ENCODE measurements around the gene EIF4ENIF1. TPM values are rescaled to one million over a fixed set of nuclear protein-coding genes. Genes with fewer than 3 reads are reported as not detected.

Gene EIF4ENIF1
- total RNA-seq, 4 donors from 2014 or later, result 22.2 to 47.9 (median 26.2) TPM

DNA sequence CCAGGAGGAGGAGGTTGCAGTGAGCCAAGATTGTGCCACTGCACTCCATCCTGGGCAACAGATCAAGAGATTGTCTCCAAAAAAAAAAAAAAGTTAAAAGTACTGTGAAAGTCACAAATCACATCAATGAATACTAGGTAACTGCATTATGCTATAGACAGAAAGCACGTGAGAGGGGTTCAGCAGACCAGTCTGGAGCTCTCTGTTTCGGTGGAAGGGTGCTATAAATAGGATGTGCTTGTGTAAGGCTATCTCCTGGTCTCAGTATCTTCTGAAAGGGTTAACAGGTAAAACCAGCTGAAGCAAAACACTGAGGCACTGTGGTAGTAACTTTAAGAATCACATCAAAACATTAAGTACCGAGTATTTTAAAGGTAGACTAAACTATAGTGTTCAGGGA lies 43.4 kb downstream of the EIF4ENIF1 start:
- Histone ChIP-seq H3K4me1 (no peaks in the 10 kb centered on the region), H3K4me3 (no peak overlapping the region), H3K9me3 (no peaks in the 10 kb centered on the region), H3K36me3 (peaks cover 0 to 78% (median 0%) of the 10 kb centered on the region in 3 donors), H3K27ac (no peak overlapping the region), H3K27me3 (no peaks in the 10 kb centered on the region)
- no peak for DNase-seq
- TF ChIP-seq, protein P1, sequence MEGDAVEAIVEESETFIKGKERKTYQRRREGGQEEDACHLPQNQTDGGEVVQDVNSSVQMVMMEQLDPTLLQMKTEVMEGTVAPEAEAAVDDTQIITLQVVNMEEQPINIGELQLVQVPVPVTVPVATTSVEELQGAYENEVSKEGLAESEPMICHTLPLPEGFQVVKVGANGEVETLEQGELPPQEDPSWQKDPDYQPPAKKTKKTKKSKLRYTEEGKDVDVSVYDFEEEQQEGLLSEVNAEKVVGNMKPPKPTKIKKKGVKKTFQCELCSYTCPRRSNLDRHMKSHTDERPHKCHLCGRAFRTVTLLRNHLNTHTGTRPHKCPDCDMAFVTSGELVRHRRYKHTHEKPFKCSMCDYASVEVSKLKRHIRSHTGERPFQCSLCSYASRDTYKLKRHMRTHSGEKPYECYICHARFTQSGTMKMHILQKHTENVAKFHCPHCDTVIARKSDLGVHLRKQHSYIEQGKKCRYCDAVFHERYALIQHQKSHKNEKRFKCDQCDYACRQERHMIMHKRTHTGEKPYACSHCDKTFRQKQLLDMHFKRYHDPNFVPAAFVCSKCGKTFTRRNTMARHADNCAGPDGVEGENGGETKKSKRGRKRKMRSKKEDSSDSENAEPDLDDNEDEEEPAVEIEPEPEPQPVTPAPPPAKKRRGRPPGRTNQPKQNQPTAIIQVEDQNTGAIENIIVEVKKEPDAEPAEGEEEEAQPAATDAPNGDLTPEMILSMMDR (IDR thresholded peaks at IDR 0.05), result no peak
- no peak for TF ChIP-seq POLR2A (IDR thresholded peaks at IDR 0.05)

DNA sequence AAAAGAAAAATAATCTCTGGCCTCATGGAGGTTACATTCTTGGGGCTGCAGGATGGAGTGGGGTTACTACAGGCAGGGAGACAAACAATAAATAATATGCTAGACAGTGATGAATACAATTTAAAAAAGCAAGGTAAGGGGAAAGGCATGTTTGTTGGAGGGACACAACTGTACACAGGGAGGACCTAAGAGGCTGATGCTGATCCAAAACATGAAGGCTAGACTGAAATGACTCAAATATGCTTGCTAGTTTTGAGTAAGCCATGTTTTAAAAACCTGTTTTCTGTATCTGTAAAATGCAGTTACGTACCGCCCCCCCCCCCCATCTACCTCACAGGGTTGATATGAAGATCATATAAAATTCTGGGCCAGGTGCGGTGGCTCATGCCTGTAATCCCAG lies 44.0 kb downstream of the EIF4ENIF1 start:
- no peak for TF ChIP-seq POLR2A (IDR thresholded peaks at IDR 0.05)
- TF ChIP-seq, protein P1 (IDR thresholded peaks at IDR 0.05), result no peak
- Histone ChIP-seq H3K27ac (no peak overlapping the region), H3K4me3 (no peak overlapping the region), H3K9me3 (no peaks in the 10 kb centered on the region), H3K4me1 (no peaks in the 10 kb centered on the region), H3K27me3 (no peaks in the 10 kb centered on the region), H3K36me3 (peaks cover 0 to 84% (median 0%) of the 10 kb centered on the region in 3 donors)
- DNase-seq, result no peak

DNA sequence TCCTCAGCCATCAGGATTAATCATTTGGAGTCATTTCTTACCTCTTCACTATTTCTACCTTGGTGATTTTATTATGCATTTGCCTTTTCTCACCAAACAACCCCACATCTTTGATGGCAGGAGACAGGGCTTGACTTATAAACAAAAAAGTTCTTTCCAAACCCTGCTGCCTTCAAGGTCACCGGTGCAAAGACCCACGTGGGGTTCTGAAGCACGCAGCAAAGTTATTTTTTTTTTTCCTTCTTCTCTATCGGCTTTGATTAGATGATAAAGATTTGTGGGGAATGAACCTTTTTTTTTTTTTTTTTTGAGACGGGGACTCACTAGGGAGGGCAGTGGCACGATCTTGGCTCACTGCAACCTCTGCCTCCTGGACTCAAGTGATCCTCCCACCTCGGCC lies 46.1 kb downstream of the EIF4ENIF1 start:
- H3K4me1 ChIP-seq, result no peaks in the 10 kb centered on the region
- peaks cover 0 to 92% (median 0%) of the 10 kb centered on the region in 3 donors for H3K36me3 ChIP-seq
- no peak for DNase-seq
- H3K4me3 ChIP-seq, result no peak overlapping the region
- H3K9me3 ChIP-seq, result no peaks in the 10 kb centered on the region
- no peak overlapping the region for H3K27ac ChIP-seq
- H3K27me3 ChIP-seq, result no peaks in the 10 kb centered on the region
- no peak for TF ChIP-seq POLR2A (IDR thresholded peaks at IDR 0.05)
- TF ChIP-seq, protein P1 (IDR thresholded peaks at IDR 0.05), result no peak

DNA sequence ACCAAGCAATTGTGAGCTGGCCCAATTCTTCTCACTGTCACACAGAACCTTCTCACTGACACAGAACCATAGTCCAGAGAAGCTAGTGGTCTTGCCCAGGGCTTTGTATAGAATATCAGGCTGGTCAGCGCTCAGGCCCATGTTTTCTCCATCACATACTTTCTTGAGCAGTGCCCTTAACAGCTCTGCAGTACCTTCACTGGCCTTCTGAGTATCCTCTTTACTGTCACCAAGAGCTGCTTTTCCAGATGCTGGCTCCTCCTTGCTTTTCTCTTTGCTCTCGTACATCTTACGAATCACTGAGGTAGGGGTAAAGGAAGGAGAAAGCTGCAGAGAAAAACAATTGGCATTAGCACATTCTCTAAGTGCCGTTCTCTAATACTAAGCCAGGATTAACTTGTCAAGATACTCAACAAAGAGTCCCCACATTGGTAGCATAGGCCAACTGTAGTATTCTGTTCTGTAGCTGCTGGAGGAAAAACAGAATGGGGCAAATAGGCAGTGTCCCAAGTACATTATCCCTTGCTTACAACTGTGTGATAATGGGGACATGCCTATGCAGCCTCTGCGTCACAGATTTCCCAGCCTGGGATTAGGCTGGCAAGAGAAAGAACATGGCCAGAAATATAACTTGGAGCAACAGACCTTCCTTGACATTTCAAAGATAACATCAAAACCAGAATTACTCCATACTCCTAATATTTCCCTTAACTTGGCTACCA lies 46.7 kb downstream of the EIF4ENIF1 start:
- no peak for DNase-seq
- Histone ChIP-seq H3K9me3 (no peaks in the 10 kb centered on the region), H3K4me3 (no peak overlapping the region), H3K4me1 (no peaks in the 10 kb centered on the region), H3K36me3 (peaks cover 0 to 93% (median 0%) of the 10 kb centered on the region in 3 donors), H3K27ac (no peak overlapping the region), H3K27me3 (no peaks in the 10 kb centered on the region)
- no peak for TF ChIP-seq POLR2A (IDR thresholded peaks at IDR 0.05)
- TF ChIP-seq, protein P1 (IDR thresholded peaks at IDR 0.05), result no peak

DNA sequence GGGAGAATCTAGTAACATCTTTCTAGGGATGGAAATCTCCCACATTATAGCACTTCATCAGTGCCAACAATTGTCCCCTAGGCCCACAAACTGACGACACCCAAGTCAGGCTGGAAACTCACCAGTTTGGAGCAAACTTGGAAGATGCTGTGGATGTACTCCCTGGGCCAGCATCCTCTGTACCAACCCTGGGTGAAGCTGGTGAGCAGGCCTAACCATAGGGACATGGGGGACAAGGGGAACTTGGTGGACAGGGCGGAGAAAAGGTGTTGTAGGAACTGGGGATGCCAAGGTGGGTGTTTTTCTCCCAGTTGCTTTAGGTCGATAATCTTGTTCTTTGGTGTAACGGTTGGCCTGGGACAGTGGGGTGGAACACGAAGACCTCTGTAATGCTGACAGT lies 48.0 kb downstream of the EIF4ENIF1 start:
- TF ChIP-seq POLR2A (IDR thresholded peaks at IDR 0.05), result no peak
- TF ChIP-seq, protein P1 (IDR thresholded peaks at IDR 0.05), result no peak
- Histone ChIP-seq H3K27me3 (no peaks in the 10 kb centered on the region), H3K9me3 (no peaks in the 10 kb centered on the region), H3K27ac (no peak overlapping the region), H3K4me1 (no peaks in the 10 kb centered on the region), H3K4me3 (no peak overlapping the region), H3K36me3 (peaks cover 0 to 93% (median 0%) of the 10 kb centered on the region in 3 donors)
- DNase-seq, result no peak
